GM18951 (cell line): Measurements from ENCODE around the gene CRACR2B.

Source experiments
- POLR2A ChIP-seq: IDR thresholded peaks from 4 replicates; pipeline ENCODE4 v1.6.1; 2011; ENCODE audit warnings: mild to moderate bottlenecking; ENCODE audit not compliant: insufficient read length, insufficient read depth; ENCODE audit errors: extremely low read depth
- in situ Hi-C: fragments of 300-500 bp; cut with MboI; formaldehyde crosslinking; loops from one replicate; pipeline ENCODE4 v1.12.0; 2022; ENCODE audit warnings: low sequenced_read_pairs, mixed read lengths, inconsistent platforms; ENCODE audit not compliant: unreplicated experiment

Gene CRACR2B

GRCh38 chr11:838441-839279 lies 10.9 kb downstream of the CRACR2B start:
- TF ChIP-seq POLR2A, result no peak

GRCh38 chr11:839280-839623 lies 11.5 kb downstream of the CRACR2B start:
- no peak for TF ChIP-seq POLR2A
- in situ Hi-C loops, result no loop called here

More at GRCh38 chr11:838441-839279, 10.9 kb downstream of the CRACR2B start:
- in situ Hi-C loops, result no loop called here

DNA sequence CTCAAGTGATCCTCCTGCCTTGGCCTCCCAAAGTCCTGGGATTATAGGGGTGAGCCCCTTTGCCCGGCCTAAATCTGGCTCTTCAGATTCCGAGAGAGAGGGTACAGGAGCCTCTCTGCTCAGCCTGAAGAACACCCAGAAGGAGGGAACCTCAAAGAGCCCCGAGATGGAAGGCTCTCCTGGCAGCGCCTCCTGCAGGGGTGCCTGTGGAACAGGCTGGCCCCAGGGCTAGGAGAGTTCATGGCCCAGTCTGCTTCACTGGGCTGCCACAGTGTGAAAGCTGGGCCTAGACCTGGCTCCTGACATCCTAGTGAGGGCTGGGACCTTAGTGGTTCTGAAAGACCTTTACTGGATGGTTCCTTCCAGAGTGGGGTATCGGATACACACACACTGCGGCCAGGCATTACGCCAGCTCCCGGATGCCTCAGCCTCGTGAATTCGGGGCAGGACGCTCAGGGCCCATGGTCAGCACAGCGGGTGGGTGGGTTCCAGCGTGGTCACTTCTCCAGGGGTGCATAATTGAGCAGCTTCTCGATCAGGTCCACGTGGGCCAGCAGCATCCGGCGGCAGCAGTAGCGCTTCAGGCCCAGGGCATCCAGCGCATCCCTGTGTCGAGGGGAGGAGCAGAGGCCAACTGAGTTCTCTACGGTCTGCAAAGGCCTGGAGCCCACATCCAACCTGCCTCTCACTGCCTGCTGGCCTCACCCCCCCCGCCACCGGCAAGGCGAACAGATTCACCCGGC lies 12.3 kb downstream of the CRACR2B start:
- in situ Hi-C loops, result no loop called here
- TF ChIP-seq POLR2A, result no peak

- in situ Hi-C loops, result no loop called here
- no peak for TF ChIP-seq POLR2A
Observed at GRCh38 chr11:841981-842369, 14.3 kb downstream of the CRACR2B start.

DNA sequence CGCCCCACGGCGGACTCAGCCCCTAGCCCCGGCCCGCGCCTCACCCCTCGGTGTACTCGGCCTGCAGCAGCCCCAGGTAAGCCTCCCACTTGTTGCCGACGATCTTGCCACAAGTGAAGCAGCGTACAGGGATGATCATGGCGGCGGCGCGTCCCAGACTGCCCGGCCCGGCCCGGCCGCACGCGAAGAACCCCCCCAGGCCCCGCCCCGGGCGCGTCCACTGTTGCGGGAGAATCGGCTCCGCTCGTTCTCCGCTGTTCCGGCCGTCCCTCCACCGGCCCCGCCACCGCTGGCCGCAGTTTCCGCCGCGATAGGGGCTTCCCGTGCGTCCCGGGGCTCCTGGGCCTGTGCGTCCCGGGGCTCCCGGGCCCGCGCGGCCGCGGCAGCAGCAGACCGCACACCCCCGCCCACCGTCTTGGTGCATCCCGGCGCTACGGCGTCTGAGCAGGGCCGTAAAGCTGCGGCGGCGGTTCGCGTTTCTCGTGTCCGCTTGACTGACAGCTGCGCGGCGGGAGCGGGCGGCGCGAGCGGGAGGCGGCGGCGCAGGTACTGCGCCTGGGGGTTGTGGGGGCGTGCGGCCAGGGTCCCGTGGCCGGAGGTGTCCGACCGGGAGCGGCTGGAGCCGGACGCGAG lies 14.8 kb downstream of the CRACR2B start, which contains the start of the genes POLR2L and TSPAN4:
TSS of gene POLR2L (minus strand) at position 160 of the 633 bp plus-strand sequence. CDS start at position 139, 21 bp downstream.
TSS of gene TSPAN4 (plus strand) at position 483 of the 633 bp plus-strand sequence. CDS start 7,453 bp downstream, outside the sequence.
- in situ Hi-C loops, result no loop called here
- TF ChIP-seq POLR2A, result peak; percentile 99

- TF ChIP-seq POLR2A, result no peak
- in situ Hi-C loops, result no loop called here
Observed at GRCh38 chr11:843086-843734, 15.5 kb downstream of the CRACR2B start.

GRCh38 chr11:843818-844692 lies 16.3 kb downstream of the CRACR2B start:
- in situ Hi-C loops, result no loop called here
- TF ChIP-seq POLR2A, result no peak

DNA sequence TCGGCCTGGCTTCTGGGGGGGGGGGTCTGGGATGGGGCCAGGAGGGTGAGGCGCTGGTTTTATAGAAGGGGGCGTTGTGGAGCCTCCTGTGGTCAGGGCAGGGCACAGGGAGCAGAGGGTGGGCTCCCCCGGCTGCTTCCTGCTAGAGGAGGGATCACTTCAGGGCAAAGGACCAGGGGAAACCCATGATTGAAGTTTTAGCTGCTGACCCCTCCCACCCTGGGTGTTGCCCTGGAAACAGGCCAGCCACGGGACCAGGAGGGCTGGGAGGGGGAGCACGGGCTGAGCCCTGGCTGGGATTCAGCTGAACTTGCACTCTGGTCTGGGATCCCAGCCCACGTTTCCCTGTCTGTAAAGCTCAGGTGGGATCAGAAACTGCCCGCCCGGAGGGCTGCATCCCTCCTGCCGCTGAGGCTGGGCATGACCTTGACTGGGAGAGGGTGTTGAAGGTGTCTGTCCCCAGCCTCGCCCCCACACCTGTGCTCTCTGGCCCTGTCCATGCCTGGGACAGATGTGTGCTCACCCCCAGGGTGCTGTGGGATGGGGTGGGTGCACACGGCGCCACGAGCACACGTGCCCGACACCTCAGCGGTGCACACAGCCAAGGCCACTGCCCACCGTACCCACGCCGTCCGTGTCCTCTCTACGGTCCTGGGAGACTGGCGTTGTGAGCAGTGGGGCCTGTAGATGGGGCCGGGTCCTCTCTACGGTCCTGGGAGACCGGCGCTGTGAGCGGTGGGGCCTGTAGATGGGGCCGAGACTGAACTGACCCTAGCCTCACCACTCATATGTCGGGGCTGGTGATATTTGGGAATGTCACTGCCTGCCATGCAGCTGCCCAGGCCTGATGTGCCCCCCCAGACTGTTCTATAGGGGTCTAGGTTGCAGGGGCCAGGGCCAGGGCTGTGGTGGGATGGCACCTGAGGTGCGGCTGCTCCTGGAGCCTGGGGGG lies 17.2 kb downstream of the CRACR2B start:
- in situ Hi-C loops, result no loop called here
- no peak for TF ChIP-seq POLR2A

- in situ Hi-C loops, result no loop called here
- no peak for TF ChIP-seq POLR2A
Observed at GRCh38 chr11:845872-846495, 18.3 kb downstream of the CRACR2B start.

- no peak for TF ChIP-seq POLR2A
- in situ Hi-C loops, result no loop called here
Observed at GRCh38 chr11:846496-847098, 18.9 kb downstream of the CRACR2B start.
